CD4-positive, alpha-beta T cell treated with Interleukin-4 for 4 hours (primary cell): Measurements from ENCODE around the gene HAGH.

Experiments
- DNase-seq: peaks from one replicate; pipeline ENCODE4 v3.0.0-alpha.2; 2020

HAGH gene

DNA sequence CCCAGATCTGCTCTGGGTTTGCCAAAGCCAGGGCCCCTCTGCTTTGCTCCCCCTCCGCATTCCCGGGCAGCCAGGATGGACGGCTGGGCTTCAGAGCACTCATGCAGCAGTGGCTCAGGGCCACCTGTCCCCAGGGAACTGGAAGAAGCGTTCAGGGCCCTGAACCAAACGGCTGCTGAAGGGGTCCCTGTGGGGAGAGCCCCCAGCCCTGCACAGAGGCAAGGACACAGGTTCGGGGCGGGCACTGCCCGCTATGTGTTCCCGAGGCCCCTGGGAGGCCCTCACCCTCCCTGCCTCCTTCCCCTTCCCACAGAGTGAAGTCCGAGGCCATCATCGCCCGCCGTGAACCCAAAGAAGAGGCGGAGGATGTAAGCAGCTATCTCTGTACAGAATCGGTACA is 65.7 kb downstream of the HAGH start:
- DNase-seq: no peak

DNA sequence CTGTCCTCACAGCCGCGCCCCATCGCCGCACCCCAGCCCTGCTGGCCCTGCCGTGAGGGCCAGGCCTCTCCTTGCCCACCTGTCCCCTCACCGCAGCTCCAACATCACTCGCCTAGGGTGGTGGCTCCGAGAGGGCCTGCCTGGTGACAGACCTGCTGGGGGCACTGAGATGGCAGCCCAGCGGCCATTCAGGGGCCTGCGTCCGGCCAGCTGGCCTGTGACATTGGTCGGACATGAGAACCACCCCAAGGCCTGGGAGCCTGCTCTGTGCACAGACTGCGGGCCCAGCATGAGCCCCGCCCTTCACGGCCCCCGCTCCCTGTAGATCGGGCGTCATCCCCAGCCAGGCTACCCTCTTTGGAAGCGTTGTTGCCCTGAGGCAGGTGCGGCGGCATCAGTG is 67.1 kb downstream of the HAGH start:
- DNase-seq: no peak

DNA sequence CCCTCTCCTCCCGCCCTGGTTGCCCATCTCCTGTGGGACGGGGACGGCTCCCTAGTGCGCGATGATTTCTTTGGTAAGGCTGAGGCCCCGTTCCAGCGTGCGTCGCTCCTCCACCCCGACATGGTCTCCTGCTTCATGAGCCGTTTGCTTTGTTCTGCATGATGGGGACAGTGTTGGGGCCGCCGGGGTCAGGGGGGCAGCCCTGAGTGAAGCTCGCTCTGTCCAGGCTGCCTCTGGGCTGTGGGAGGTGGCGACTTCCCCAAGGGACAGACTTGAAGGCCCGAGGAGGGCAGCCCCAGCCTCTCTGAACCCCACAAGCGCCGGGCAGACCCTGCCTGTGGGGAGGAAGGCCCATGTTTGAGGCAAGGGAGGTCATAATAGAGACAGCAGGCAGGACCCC is 67.7 kb downstream of the HAGH start:
- DNase-seq: no peak

DNA sequence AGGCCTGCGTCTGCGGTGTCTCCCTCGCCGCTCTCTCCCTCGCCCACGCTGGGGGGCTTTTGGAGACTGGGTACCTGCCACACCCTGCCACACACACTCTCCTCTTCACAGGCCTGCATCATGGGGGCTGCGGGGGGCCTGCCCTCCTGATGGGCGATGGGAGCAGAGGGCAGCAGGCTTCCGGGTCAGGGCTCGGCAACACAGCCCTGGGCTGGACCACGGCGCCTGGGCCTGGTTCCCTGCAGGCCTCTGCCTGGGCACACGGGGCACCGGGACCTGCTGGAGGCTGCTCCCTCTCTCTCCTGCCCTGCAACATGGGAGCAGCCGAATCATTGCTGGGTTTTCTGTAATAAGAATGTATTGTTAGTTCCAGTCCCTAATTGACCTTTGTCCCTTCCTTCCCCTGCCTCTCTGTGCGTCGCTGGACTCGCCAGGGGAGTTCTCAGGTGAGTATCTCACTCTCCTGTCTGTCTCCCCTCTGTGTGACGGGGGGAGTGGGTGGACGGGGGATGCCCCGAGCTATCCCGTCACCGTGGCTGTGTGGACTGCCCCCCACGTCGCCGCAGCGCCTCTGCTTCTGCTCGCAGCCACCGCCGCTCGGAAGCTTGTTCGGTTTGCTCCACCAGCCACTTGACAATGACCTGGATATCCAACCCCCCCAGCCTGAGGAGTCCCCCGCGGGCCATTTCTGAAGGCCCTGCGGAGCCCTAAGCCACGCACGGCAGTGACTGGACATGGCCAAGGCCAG is 68.7 kb downstream of the HAGH start:
- DNase-seq: no peak
